ENCODE measurements around the gene EMC10.

EMC10 gene

GRCh38 chr19:50478901-50479715 is 2.8 kb downstream of the EMC10 start:
- Histone ChIP-seq H3K27ac (peak overlapping the region in 1 of 11 experiments; percentile 42; a peak in 1 of 22 replicates), H4K20me1 (no peaks in the 10 kb centered on the region; a peak in 2 of 22 replicates), H3K4me3 (no peak overlapping the region), H3K9me3 (replicated peaks in 1 of 11) (no peaks in the 10 kb centered on the region), H3K36me3 (no peaks in the 10 kb centered on the region), H3K4me2 (peak overlapping the region in 8 of 11 experiments; percentile 1 to 35 (median 28); a peak in 6 of 22 replicates), H3K4me1 (peaks cover 0 to 33% (median 21%) of the 10 kb centered on the region in 10 experiments; a peak in 15 of 20 replicates), H3K27me3 (peaks cover 25 to 41% (median 36%) of the 10 kb centered on the region in 11 experiments), H3K9ac (peak overlapping the region in 3 of 11 experiments; percentile 23 to 37 (median 35); a peak in 2 of 22 replicates)
- no peak for TF ChIP-seq Cebpa-rat (IDR thresholded peaks at IDR 0.05)

GRCh38 chr19:50479761-50480251 is 3.5 kb downstream of the EMC10 start:
- peak overlapping the region in 5 of 11 experiments; percentile 1 to 35 (median 15); a peak in 5 of 22 replicates for H3K4me2 ChIP-seq
- H3K36me3 ChIP-seq: no peaks in the 10 kb centered on the region
- peaks cover 25 to 39% (median 36%) of the 10 kb centered on the region in 11 experiments for H3K27me3 ChIP-seq
- H3K4me3 ChIP-seq: no peak overlapping the region
- H4K20me1 ChIP-seq: no peaks in the 10 kb centered on the region; a peak in 2 of 22 replicates
- H3K9ac ChIP-seq: peak overlapping the region in 2 of 11 experiments; percentile 35 to 37; a peak in 1 of 22 replicates
- H3K4me1 ChIP-seq: peaks cover 0 to 40% (median 28%) of the 10 kb centered on the region in 10 experiments; a peak in 17 of 20 replicates
- peak overlapping the region in 1 of 11 experiments; percentile 42; a peak in 1 of 22 replicates for H3K27ac ChIP-seq
- H3K9me3 ChIP-seq (replicated peaks in 1 of 11): no peaks in the 10 kb centered on the region
- TF ChIP-seq Cebpa-rat (IDR thresholded peaks at IDR 0.05): no peak

- H3K4me1 ChIP-seq: peaks cover 0 to 47% (median 34%) of the 10 kb centered on the region in 10 experiments; a peak in 19 of 20 replicates
- peak overlapping the region in 5 of 11 experiments; percentile 22 to 49 (median 42); a peak in 4 of 22 replicates for H3K27ac ChIP-seq
- H3K36me3 ChIP-seq: no peaks in the 10 kb centered on the region
- peaks cover 25 to 32% (median 30%) of the 10 kb centered on the region in 11 experiments for H3K27me3 ChIP-seq
- no peak overlapping the region for H3K4me3 ChIP-seq
- no peaks in the 10 kb centered on the region; a peak in 2 of 22 replicates for H4K20me1 ChIP-seq
- peak overlapping the region in 4 of 11 experiments; percentile 19 to 44 (median 22); a peak in 3 of 22 replicates for H3K4me2 ChIP-seq
- H3K9ac ChIP-seq: peak overlapping the region in 4 of 11 experiments; percentile 37 to 55 (median 43); a peak in 5 of 22 replicates
- H3K9me3 ChIP-seq (replicated peaks in 1 of 11): no peaks in the 10 kb centered on the region
- TF ChIP-seq Cebpa-rat (IDR thresholded peaks at IDR 0.05): no peak
Observed at GRCh38 chr19:50480281-50481111, 4.2 kb downstream of the EMC10 start.

GRCh38 chr19:50481351-50482149 is 5.2 kb downstream of the EMC10 start:
- TF ChIP-seq Cebpa-rat (IDR thresholded peaks at IDR 0.05): no peak
- H3K9me3 ChIP-seq (replicated peaks in 1 of 11): peaks cover 4 to 9% (median 5%) of the 10 kb centered on the region in 11 experiments; a peak in 19 of 22 replicates
- no peaks in the 10 kb centered on the region; a peak in 2 of 22 replicates for H4K20me1 ChIP-seq
- H3K4me1 ChIP-seq: peaks cover 8 to 52% (median 38%) of the 10 kb centered on the region in 10 experiments; a peak in 19 of 20 replicates
- no peak overlapping the region for H3K4me3 ChIP-seq
- peak overlapping the region in 6 of 11 experiments; percentile 19 to 49 (median 34); a peak in 7 of 22 replicates for H3K27ac ChIP-seq
- peak overlapping the region in 7 of 11 experiments; percentile 19 to 44 (median 26); a peak in 11 of 22 replicates for H3K4me2 ChIP-seq
- H3K27me3 ChIP-seq: peaks cover 15 to 21% (median 20%) of the 10 kb centered on the region in 11 experiments
- peak overlapping the region in 8 of 11 experiments; percentile 11 to 65 (median 43); a peak in 10 of 22 replicates for H3K9ac ChIP-seq
- no peaks in the 10 kb centered on the region for H3K36me3 ChIP-seq

- Histone ChIP-seq H3K36me3 (no peaks in the 10 kb centered on the region), H3K4me1 (peaks cover 14 to 59% (median 42%) of the 10 kb centered on the region in 10 experiments)
Observed at GRCh38 chr19:50482271-50482855, 6.1 kb downstream of the EMC10 start.

GRCh38 chr19:50482916-50483315 is 6.6 kb downstream of the EMC10 start:
- no peak for TF ChIP-seq Cebpa-rat (IDR thresholded peaks at IDR 0.05)
- Histone ChIP-seq H3K4me1 (peaks cover 20 to 65% (median 48%) of the 10 kb centered on the region in 10 experiments), H3K27me3 (peaks cover 2 to 8% (median 6%) of the 10 kb centered on the region in 11 experiments; a peak in 21 of 22 replicates), H3K27ac (no peak overlapping the region), H3K36me3 (no peaks in the 10 kb centered on the region), H3K9me3 (replicated peaks in 1 of 11) (peaks cover 11 to 19% (median 15%) of the 10 kb centered on the region in 11 experiments; a peak in 20 of 22 replicates), H3K9ac (no peak overlapping the region), H4K20me1 (no peaks in the 10 kb centered on the region; a peak in 2 of 22 replicates), H3K4me3 (no peak overlapping the region), H3K4me2 (no peak overlapping the region)

More at GRCh38 chr19:50482271-50482855, 6.1 kb downstream of the EMC10 start:
- no peak overlapping the region for H3K27ac ChIP-seq
- H3K4me3 ChIP-seq: no peak overlapping the region
- H3K9ac ChIP-seq: no peak overlapping the region
- H3K9me3 ChIP-seq (replicated peaks in 1 of 11): peaks cover 11 to 17% (median 13%) of the 10 kb centered on the region in 11 experiments; a peak in 20 of 22 replicates
- peaks cover 7 to 13% (median 12%) of the 10 kb centered on the region in 11 experiments for H3K27me3 ChIP-seq
- H4K20me1 ChIP-seq: no peaks in the 10 kb centered on the region; a peak in 2 of 22 replicates
- TF ChIP-seq Cebpa-rat (IDR thresholded peaks at IDR 0.05): no peak
- no peak overlapping the region for H3K4me2 ChIP-seq

GRCh38 chr19:50485284-50485955 is 9.1 kb downstream of the EMC10 start:
- Histone ChIP-seq H4K20me1 (no peaks in the 10 kb centered on the region), H3K27me3 (no peaks in the 10 kb centered on the region), H3K27ac (no peak overlapping the region), H3K9me3 (replicated peaks in 1 of 11) (peaks cover 11 to 19% (median 15%) of the 10 kb centered on the region in 11 experiments; a peak in 20 of 22 replicates), H3K9ac (no peak overlapping the region), H3K4me2 (peak overlapping the region; percentile 2 to 93 (median 58); a peak in 19 of 22 replicates), H3K36me3 (no peaks in the 10 kb centered on the region), H3K4me3 (no peak overlapping the region), H3K4me1 (peaks cover 39 to 74% (median 57%) of the 10 kb centered on the region in 10 experiments)
- no peak for TF ChIP-seq Cebpa-rat (IDR thresholded peaks at IDR 0.05)
